Measurements from ENCODE around the gene TMOD2.

GRCh38 chr15:51770902-51771301, 19.5 kb downstream of the TMOD2 start:
- TF ChIP-seq, protein P1, sequence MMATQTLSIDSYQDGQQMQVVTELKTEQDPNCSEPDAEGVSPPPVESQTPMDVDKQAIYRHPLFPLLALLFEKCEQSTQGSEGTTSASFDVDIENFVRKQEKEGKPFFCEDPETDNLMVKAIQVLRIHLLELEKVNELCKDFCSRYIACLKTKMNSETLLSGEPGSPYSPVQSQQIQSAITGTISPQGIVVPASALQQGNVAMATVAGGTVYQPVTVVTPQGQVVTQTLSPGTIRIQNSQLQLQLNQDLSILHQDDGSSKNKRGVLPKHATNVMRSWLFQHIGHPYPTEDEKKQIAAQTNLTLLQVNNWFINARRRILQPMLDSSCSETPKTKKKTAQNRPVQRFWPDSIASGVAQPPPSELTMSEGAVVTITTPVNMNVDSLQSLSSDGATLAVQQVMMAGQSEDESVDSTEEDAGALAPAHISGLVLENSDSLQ (IDR thresholded peaks at IDR 0.05): no peak
- TF ChIP-seq SP1 (IDR thresholded peaks at IDR 0.05) (no peak), FOXA1 (IDR thresholded peaks at IDR 0.05) (no peak), L3MBTL2 (conservative IDR thresholded peaks at IDR 0.05) (no peak), NFRKB (IDR thresholded peaks at IDR 0.05) (no peak), HDGF (IDR thresholded peaks at IDR 0.05; ENCODE audit: borderline replicate concordance) (no peak)

Measured in HEK293T (cell line).